Lower lobe of right lung (tissue), 2 donors: ENCODE measurements around the gene TADA2A. TPM values are rescaled to one million over a fixed set of nuclear protein-coding genes. Genes with fewer than 3 reads are reported as not detected.

Source experiments
- ATAC-seq, 2 donors: fragments of 200-7000 bp; cut with Tn5 transposase; one replicate each; pipeline ENCODE4 v1.9.1; 2020 to 2022; ENCODE audit warnings: mild to moderate bottlenecking in 2 of 2, moderate library complexity in 2 of 2
- DNase-seq: peaks from one replicate; pipeline ENCODE4 v3.0.0-alpha.2; 2020
- H3K27ac ChIP-seq: fragments of 200-600 bp; one replicate; pipeline ENCODE4 v1.8.0; 2022
- H3K27me3 ChIP-seq: fragments of 200-600 bp; one replicate; pipeline ENCODE4 v1.8.0; 2022; ENCODE audit warnings: low read depth
- H3K36me3 ChIP-seq: fragments of 200-600 bp; one replicate; pipeline ENCODE4 v1.8.0; 2022; ENCODE audit warnings: mild to moderate bottlenecking
- H3K4me1 ChIP-seq: fragments of 200-600 bp; one replicate; pipeline ENCODE4 v1.8.0; 2022
- H3K4me3 ChIP-seq: fragments of 200-600 bp; one replicate; pipeline ENCODE4 v1.8.0; 2022; ENCODE audit warnings: mild to moderate bottlenecking
- H3K9me3 ChIP-seq: fragments of 200-600 bp; one replicate; pipeline ENCODE4 v1.8.0; 2022
- intact Hi-C: fragments of 100-400 bp; cut with DNase I; formaldehyde crosslinking; loops from one replicate; pipeline ENCODE4 v1.11.0; 2022
- total RNA-seq: library from RNA; stranded (reverse); fragmentation: NEBNext Ultra II Directional; extraction: Animal tissue kit (Norgen Biotek cat#: 25700); gene quantifications from one replicate; pipeline ENCODE4 v1.2.1, GENCODE V29; 2021
- TF ChIP-seq, protein P1 (sequence below): fragments of 200-600 bp; IDR thresholded peaks from one replicate; pipeline ENCODE4 v1.8.0; 2022; ENCODE audit warnings: antibody characterized with exemption, mild to moderate bottlenecking
- donor health status: DM: no; HTN: yes; CAD: no; lungs with severe emphysema.

TADA2A gene
- total RNA-seq, 1 donor from 2014 or later = 20.5 TPM

DNA sequence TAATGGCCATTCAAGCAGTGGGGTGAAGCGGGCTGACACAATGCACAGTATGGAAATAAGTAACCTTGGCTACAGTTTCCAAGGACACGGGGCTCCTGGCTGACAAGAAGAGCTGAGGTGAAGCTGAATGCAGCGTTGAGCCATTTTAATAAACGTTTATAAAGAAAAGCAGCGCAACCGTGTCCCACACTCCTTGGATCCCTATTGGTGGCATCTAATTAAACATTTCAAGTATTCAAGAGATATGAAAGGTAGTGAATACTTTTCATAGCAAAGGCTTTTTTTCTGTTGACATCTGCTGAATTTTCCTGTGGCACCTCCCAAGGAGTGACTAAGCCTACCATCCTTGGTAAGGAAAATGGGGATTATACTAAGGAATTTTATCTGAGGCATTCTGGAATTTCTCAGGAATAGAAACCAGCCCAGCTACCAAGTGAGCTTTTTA, 109.5 kb downstream of the TADA2A start:
- TF ChIP-seq, protein P1, sequence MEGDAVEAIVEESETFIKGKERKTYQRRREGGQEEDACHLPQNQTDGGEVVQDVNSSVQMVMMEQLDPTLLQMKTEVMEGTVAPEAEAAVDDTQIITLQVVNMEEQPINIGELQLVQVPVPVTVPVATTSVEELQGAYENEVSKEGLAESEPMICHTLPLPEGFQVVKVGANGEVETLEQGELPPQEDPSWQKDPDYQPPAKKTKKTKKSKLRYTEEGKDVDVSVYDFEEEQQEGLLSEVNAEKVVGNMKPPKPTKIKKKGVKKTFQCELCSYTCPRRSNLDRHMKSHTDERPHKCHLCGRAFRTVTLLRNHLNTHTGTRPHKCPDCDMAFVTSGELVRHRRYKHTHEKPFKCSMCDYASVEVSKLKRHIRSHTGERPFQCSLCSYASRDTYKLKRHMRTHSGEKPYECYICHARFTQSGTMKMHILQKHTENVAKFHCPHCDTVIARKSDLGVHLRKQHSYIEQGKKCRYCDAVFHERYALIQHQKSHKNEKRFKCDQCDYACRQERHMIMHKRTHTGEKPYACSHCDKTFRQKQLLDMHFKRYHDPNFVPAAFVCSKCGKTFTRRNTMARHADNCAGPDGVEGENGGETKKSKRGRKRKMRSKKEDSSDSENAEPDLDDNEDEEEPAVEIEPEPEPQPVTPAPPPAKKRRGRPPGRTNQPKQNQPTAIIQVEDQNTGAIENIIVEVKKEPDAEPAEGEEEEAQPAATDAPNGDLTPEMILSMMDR = no peak
- no peaks in the 10 kb centered on the region for H3K9me3 ChIP-seq
- intact Hi-C loops = no loop called here
- H3K4me3 ChIP-seq = no peak overlapping the region
- H3K27me3 ChIP-seq = no peaks in the 10 kb centered on the region
- peaks cover 86% of the 10 kb centered on the region for H3K36me3 ChIP-seq
- no peaks in the 10 kb centered on the region for H3K4me1 ChIP-seq
- no peak for ATAC-seq
- no peak overlapping the region for H3K27ac ChIP-seq
- DNase-seq = no peak

DNA sequence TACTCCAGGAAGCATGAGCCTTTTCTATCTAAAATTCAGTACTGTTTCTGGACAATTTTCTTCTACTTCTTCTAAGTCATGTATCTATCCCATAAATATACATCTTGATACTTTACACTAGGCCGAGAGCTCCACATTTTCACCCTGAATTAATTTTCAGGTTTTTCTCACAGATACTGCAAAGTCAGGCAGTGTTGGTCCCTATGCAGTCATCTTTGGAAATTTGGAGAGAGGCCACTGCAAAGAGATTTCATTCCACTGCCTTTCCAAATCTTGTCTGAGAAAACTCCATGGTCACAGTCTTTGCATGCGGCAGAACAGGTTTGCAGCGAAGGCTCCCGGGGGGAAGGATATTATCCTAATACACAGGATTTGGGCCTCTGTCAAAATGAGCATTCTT, 111.2 kb downstream of the TADA2A start:
- H3K27ac ChIP-seq = no peak overlapping the region
- H3K9me3 ChIP-seq = no peaks in the 10 kb centered on the region
- no peak overlapping the region for H3K4me3 ChIP-seq
- no peaks in the 10 kb centered on the region for H3K4me1 ChIP-seq
- intact Hi-C loops = no loop called here
- ATAC-seq (no peak), DNase-seq (no peak)
- peaks cover 91% of the 10 kb centered on the region for H3K36me3 ChIP-seq
- H3K27me3 ChIP-seq = no peaks in the 10 kb centered on the region
- TF ChIP-seq, protein P1 = no peak

DNA sequence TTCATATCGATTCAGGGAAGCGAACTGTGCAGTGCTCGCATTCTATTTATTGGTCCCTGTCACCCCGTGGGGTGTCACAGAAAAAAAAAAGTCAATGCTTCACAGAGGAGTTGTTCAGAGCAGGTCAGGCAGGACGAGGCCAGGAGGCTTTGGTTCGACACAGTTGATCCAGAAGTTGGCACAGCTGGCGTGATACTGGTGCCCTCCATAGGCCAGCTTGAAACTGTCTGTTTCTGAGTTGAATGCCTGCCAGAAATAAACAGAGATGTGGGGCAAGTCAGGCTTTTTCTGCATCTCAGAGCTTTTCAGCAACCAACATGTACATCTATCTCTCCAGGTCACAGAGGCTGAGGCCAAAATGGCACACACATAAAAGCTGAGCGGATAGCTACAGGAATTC, 112.1 kb downstream of the TADA2A start:
- no peak for DNase-seq
- ATAC-seq = no peak
- H3K4me1 ChIP-seq = no peaks in the 10 kb centered on the region
- H3K27ac ChIP-seq = no peak overlapping the region
- H3K9me3 ChIP-seq = no peaks in the 10 kb centered on the region
- intact Hi-C loops = no loop called here
- peaks cover 91% of the 10 kb centered on the region for H3K36me3 ChIP-seq
- H3K4me3 ChIP-seq = no peak overlapping the region
- H3K27me3 ChIP-seq = no peaks in the 10 kb centered on the region
- TF ChIP-seq, protein P1 = no peak

DNA sequence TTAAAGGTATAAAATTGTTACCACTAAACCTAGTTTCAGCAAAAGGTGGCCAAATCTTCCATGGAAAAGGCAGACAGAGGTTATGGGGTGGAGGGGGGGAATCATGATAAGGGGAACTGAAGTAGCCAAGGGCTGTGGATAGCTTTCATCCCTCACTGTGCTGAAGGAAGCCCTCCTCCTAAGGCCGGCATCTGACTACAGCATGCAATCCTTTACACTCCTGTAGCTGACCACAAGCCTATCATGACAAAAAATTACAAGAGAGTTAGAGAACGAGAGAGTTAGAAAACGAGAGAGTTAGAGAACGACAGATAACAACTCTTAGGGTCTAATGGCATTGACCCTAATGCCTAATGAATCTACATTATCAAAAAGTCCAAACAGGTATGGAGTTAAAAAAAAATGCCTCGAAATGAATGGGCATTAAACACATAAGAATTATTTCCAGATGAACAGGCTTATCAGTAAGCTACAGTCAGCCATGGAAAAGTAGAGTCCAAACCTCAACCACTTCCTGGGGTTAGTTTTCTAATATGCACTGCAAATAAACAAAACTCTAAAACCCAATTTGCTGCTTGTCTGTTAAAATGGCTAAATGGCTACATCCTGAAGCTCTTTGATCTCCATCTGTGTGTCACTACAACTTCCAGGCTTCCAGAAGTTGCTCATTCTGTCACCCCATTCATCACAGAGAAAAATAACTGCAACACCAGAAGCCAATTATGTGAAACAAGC, 112.7 kb downstream of the TADA2A start:
- no peak for ATAC-seq
- Histone ChIP-seq H3K36me3 (peaks cover 93% of the 10 kb centered on the region), H3K27me3 (no peaks in the 10 kb centered on the region)

DNA sequence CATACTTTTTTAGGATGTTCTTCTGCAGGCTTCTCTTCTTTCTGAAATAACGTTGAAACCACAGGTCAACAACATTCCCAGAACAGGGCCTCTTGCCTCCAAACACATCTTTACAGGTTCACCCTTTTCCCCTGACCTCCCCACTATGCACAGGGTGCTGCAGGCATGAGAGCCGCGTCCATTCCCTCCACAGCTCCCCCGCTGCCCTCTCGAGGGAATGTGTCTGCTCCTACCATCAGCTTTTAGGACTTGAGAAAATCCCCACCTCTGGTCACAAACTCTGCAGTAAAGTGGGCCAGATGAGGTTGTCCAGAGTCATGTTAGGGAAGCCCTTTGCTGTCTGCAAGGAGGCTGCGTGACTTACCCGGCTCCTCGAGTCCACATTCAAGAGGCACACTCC, 113.5 kb downstream of the TADA2A start:
- Histone ChIP-seq H3K9me3 (no peaks in the 10 kb centered on the region), H3K4me1 (no peaks in the 10 kb centered on the region), H3K36me3 (peaks cover 90% of the 10 kb centered on the region), H3K27ac (no peak overlapping the region), H3K27me3 (no peaks in the 10 kb centered on the region), H3K4me3 (no peak overlapping the region)
- intact Hi-C loops = no loop called here
- DNase-seq (no peak), ATAC-seq (no peak)
- TF ChIP-seq, protein P1 = no peak

More for the DNA sequence above, 112.7 kb downstream of the TADA2A start:
- DNase-seq = no peak
- Histone ChIP-seq H3K4me3 (no peak overlapping the region), H3K27ac (no peak overlapping the region), H3K9me3 (no peaks in the 10 kb centered on the region), H3K4me1 (no peaks in the 10 kb centered on the region)
- TF ChIP-seq, protein P1 = no peak
- intact Hi-C loops = no loop called here
